Fibroblast of lung (primary cell): ENCODE measurements around the gene ARHGEF35. TPM values are rescaled to one million over a fixed set of nuclear protein-coding genes. Genes with fewer than 3 reads are reported as not detected.
"Not testable (repeated sequence)": the region's sequence is repeated elsewhere in the genome, so short reads cannot be mapped to it uniquely, and the experiment has no call there.

ENCODE experiments used
- DNase-seq, 2 donors: peaks; one replicate each; pipeline versions ENCODE4 v3.0.0 to v3.0.0-alpha.2; 2010; ENCODE audit warnings: low read depth in 2 of 2
- H2AFZ ChIP-seq: 2 replicates; pipeline ENCODE4 v1.5.1; 2012; ENCODE audit warnings: low read length, control low read depth, inconsistent platforms
- H3K27ac ChIP-seq: 2 replicates; pipeline ENCODE4 v1.5.1; 2011; ENCODE audit warnings: low read length, control low read depth; ENCODE audit not compliant: insufficient read depth
- H3K27me3 ChIP-seq: 2 replicates; pipeline ENCODE4 v1.5.1; 2011; ENCODE audit warnings: mild to moderate bottlenecking, low read length; ENCODE audit not compliant: control insufficient read depth, insufficient read depth
- H3K36me3 ChIP-seq: 2 replicates; pipeline ENCODE4 v1.5.1; 2011; ENCODE audit warnings: low read length; ENCODE audit not compliant: control insufficient read depth, insufficient read depth
- H3K4me1 ChIP-seq: 2 replicates; pipeline ENCODE4 v1.5.1; 2011; ENCODE audit warnings: low read length; ENCODE audit not compliant: control insufficient read depth, insufficient read depth; ENCODE audit errors: extremely low read depth
- H3K4me2 ChIP-seq: 2 replicates; pipeline ENCODE4 v1.5.1; 2011; ENCODE audit warnings: low read length, control low read depth; ENCODE audit not compliant: insufficient read depth; ENCODE audit errors: extremely low read depth
- H3K4me3 ChIP-seq, 4 experiments: fragments of 200-600 bp in 1 of 4; sonication (generic) in 1 of 4; replicated peaks in 1 of 4; 2 replicates each; pipeline ENCODE4 v1.5.1; 2011 to 2016; ENCODE audit warnings: low read length in 4 of 4, low read depth in 3 of 4, mild to moderate bottlenecking in 3 of 4, control low read depth in 2 of 4, inconsistent platforms in 1 of 4, mixed read lengths in 1 of 4; ENCODE audit not compliant: insufficient read depth in 1 of 4; ENCODE audit errors: control extremely low read depth in 1 of 4
- H3K79me2 ChIP-seq: 2 replicates; pipeline ENCODE4 v1.5.1; 2012; ENCODE audit warnings: mild to moderate bottlenecking, low read length, inconsistent platforms; ENCODE audit not compliant: control insufficient read depth, insufficient read depth
- H3K9ac ChIP-seq: 2 replicates; pipeline ENCODE4 v1.5.1; 2011; ENCODE audit warnings: mild to moderate bottlenecking, low read length, control low read depth; ENCODE audit not compliant: insufficient read depth
- H3K9me3 ChIP-seq: 2 replicates; pipeline ENCODE4 v1.5.1; 2012; ENCODE audit warnings: low read depth, low read length; ENCODE audit not compliant: control insufficient read depth, insufficient read depth
- H4K20me1 ChIP-seq: 2 replicates; pipeline ENCODE4 v1.5.1; 2011; ENCODE audit warnings: low read length; ENCODE audit not compliant: control insufficient read depth, insufficient read depth; ENCODE audit errors: extremely low read depth
- EZH2 ChIP-seq: IDR thresholded peaks from 2 replicates; pipeline ENCODE4 v1.5.1; 2012; ENCODE audit warnings: low read length, control low read depth, mild to moderate bottlenecking; ENCODE audit errors: missing control alignments
- polyA plus RNA-seq, 2 donors: library from polyadenylated mRNA; depleted of rRNA in 1 of 2; stranded (reverse) in 1 of 2; unstranded in 1 of 2; fragments of >200 nt; gene quantifications; 2 replicates each; pipeline ENCODE4 v1.2.1, GENCODE V29; 2011 to 2012; ENCODE audit warnings: missing spikeins in 1 of 2
- total RNA-seq: library from RNA; depleted of rRNA; stranded (reverse); fragments of >200 nt; gene quantifications from 2 replicates; pipeline ENCODE4 v1.2.1, GENCODE V29; 2014
- TF ChIP-seq, protein P1 (sequence below), 2 donors: IDR thresholded peaks in 1 of 2; conservative IDR thresholded peaks in 1 of 2; 1 replicate in 1 of 2; 2 replicates in 1 of 2; pipeline ENCODE4 v1.5.1; 2011 to 2012; ENCODE audit warnings: low read length in 2 of 2, control low read depth in 1 of 2, inconsistent platforms in 1 of 2, low read depth in 1 of 2, mild to moderate bottlenecking in 1 of 2

The ARHGEF35 gene
- total and polyA plus RNA-seq, 2 donors (not counting 1 experiment from before 2014, with no cell fraction given): 1.1 to 5.4 TPM

DNA sequence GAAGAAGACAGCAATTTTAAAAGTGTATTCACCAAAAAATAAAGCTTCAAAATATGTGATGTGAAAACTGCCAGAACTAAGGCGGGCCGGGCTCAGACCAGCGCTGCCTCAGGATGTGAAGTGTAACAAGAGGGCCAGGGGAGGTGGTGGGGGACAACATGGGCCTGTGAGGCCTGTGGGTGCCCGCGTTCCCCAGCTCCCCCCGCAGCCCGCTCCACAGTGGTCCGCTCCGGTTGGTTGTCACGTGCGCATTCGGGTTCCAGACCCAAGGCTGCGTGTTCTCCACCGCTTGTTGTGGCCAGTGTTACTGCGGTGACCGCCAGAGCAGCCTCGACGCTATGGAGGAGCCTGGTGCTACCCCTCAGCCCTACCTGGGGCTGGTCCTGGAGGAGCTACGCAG lies 12.5 kb downstream of the ARHGEF35 start, which contains the start of gene CTAGE4:
Gene CTAGE4, plus strand, starts transcription at position 301 of the 400 bp plus-strand sequence. Its CDS starts 38 bp downstream, at position 339.
- not testable (repeated sequence) for H3K36me3 ChIP-seq, DNase-seq, H3K27ac ChIP-seq, H3K79me2 ChIP-seq, H3K27me3 ChIP-seq, H4K20me1 ChIP-seq, H3K4me1 ChIP-seq, H3K9ac ChIP-seq, H3K9me3 ChIP-seq, H2AFZ ChIP-seq, H3K4me3 ChIP-seq, H3K4me2 ChIP-seq

DNA sequence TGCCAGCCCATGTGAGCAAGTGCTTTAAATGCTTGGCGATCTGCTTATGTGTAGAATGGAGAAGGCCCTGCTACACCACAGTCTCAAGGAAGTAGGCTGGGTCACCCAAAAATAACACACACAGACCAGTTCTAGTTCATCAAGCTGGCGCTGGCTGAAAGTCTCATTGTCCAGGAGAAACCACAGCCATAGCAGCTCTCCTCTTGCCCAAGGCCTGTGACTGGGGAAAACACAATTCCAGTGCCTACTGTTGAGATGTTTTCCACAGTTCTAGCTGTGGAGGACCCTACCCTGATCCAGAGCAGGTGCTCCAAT lies 16.5 kb downstream of the ARHGEF35 start:
- not testable (repeated sequence) for H3K79me2 ChIP-seq

DNA sequence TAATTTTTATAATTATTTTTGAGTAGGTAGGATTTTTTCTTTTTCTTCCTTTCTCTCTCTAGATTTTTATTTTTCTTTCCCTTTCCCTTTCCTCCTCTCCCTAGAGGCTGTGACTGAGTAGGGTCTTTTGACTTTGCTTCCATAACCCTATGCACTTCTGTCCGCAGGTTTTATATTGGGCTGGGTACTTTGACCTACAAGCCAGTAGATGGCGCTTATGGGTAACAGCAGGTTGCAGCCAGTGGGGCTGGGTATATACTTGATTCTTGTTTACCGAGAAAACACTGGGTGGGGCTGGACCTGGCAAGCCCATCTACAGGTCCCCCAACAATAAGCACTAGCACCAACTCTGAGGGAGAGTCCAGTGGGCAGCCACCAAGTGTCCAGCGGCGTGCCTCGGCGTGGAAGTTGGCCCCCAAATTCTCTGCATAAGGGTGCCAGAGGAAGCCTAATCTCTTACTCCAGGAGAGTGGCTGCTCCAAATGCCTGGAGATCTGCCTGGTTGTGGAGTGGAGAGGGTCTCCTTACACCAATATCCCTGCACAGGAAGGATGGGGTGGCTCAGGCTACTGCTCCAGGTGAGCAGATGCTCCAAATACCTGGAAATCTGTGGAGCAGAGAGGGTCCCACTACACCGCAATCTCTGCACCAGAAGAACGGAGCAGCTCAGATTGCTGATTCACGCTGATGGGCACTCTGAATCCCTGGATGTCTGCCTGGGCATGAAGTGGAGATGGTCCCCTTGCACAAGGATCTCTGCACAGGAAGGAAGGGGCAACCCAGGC lies 17.1 kb downstream of the ARHGEF35 start:
- not testable (repeated sequence) for H2AFZ ChIP-seq, H3K4me1 ChIP-seq, H4K20me1 ChIP-seq, H3K4me2 ChIP-seq, H3K9ac ChIP-seq, H3K9me3 ChIP-seq, H3K27me3 ChIP-seq, H3K4me3 ChIP-seq, H3K27ac ChIP-seq, H3K79me2 ChIP-seq, H3K36me3 ChIP-seq
- DNase-seq: peak; percentile 3 to 41
- TF ChIP-seq, protein P1, sequence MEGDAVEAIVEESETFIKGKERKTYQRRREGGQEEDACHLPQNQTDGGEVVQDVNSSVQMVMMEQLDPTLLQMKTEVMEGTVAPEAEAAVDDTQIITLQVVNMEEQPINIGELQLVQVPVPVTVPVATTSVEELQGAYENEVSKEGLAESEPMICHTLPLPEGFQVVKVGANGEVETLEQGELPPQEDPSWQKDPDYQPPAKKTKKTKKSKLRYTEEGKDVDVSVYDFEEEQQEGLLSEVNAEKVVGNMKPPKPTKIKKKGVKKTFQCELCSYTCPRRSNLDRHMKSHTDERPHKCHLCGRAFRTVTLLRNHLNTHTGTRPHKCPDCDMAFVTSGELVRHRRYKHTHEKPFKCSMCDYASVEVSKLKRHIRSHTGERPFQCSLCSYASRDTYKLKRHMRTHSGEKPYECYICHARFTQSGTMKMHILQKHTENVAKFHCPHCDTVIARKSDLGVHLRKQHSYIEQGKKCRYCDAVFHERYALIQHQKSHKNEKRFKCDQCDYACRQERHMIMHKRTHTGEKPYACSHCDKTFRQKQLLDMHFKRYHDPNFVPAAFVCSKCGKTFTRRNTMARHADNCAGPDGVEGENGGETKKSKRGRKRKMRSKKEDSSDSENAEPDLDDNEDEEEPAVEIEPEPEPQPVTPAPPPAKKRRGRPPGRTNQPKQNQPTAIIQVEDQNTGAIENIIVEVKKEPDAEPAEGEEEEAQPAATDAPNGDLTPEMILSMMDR (conservative IDR thresholded peaks at IDR 0.05 in 1 of 2, IDR thresholded peaks at IDR 0.05 in 1 of 2; ENCODE audit: low read depth in 1 of 2, low read length in 2 of 2): peak; percentile 17 to 41

More for the DNA sequence above, 16.5 kb downstream of the ARHGEF35 start:
- H3K4me2 ChIP-seq, H3K4me1 ChIP-seq, H3K27ac ChIP-seq, DNase-seq, H3K9ac ChIP-seq, H4K20me1 ChIP-seq, H3K36me3 ChIP-seq, H3K9me3 ChIP-seq, H3K27me3 ChIP-seq, H3K4me3 ChIP-seq, H2AFZ ChIP-seq: not testable (repeated sequence)

DNA sequence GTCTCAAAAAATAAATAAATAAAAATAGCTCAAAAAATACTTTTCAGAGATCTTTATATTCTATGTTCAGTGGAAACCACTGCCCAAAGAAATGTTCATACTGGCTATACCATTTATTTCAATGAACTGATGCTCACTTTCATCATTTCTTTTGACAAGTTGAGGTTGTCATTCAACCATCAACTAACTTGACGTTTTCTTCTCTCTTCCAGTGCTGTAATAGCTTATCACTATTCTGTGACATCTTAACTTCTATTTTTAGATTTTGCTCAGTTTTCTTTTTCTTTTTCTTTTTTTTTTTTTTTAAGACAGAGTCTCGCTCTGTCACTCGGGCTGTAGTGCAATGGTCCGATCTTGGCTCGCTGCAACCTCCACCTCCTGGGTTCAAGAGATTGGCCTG lies 21.0 kb downstream of the ARHGEF35 start:
- H2AFZ ChIP-seq: no peak overlapping the region
- no peaks in the 10 kb centered on the region for H4K20me1 ChIP-seq
- no peaks in the 10 kb centered on the region for H3K79me2 ChIP-seq
- no peaks in the 10 kb centered on the region for H3K36me3 ChIP-seq
- no peaks in the 10 kb centered on the region for H3K27me3 ChIP-seq
- no peak for DNase-seq
- TF ChIP-seq, protein P1 (conservative IDR thresholded peaks at IDR 0.05 in 1 of 2, IDR thresholded peaks at IDR 0.05 in 1 of 2; ENCODE audit: low read depth in 1 of 2, low read length in 2 of 2): no peak
- TF ChIP-seq EZH2: no peak
- no peak overlapping the region for H3K9ac ChIP-seq
- H3K9me3 ChIP-seq: no peaks in the 10 kb centered on the region
- H3K4me1 ChIP-seq: no peaks in the 10 kb centered on the region
- no peak overlapping the region for H3K4me3 ChIP-seq
- H3K27ac ChIP-seq: no peak overlapping the region
- no peak overlapping the region for H3K4me2 ChIP-seq

DNA sequence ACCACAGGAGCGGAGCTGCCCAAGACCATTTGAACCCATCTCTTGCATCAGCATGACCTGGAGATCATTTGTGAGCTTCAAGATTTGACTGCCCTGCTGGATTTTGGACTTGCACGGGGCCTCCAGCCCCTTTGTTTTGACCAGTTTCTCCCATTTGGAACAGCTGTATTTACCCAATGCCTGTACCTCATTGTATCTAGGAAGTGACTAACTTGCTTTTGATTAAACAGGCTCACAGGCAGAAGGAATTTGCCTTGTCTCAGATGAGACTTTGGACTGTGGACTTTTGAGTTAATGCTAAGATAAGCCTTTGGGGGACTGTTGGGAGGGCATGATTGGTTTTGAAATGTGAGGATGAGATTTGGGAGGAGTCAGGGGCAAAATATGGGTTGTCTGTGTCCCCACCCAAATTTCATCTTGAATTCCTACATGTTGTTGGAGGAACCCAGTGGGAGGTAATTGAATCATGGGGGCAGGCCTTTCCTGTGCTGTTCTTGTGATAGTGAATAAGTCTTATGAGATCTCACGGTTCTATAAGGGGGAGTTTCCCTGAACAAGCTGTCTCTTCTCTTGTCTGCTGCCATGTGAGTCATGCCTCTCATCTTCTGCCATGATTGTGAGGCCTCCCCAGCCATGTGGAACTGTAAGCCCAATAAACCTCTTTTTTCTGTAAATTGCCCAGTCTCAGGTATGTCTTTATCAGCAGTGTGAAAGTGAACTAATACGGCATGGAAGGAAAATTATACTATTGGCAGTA lies 23.9 kb downstream of the ARHGEF35 start:
- not testable (repeated sequence) for H3K9me3 ChIP-seq, H3K4me2 ChIP-seq, H3K4me1 ChIP-seq, H3K79me2 ChIP-seq, H2AFZ ChIP-seq, H3K27me3 ChIP-seq, H3K36me3 ChIP-seq, H3K4me3 ChIP-seq, H3K9ac ChIP-seq, H3K27ac ChIP-seq, H4K20me1 ChIP-seq, DNase-seq
